ENCODE results near the gene SCFD2. TPM values are rescaled to one million over a fixed set of nuclear protein-coding genes. Genes with fewer than 3 reads are reported as not detected.

Gene SCFD2
- total RNA-seq, 1 experiment from 2014 or later, result 13.5 TPM

DNA sequence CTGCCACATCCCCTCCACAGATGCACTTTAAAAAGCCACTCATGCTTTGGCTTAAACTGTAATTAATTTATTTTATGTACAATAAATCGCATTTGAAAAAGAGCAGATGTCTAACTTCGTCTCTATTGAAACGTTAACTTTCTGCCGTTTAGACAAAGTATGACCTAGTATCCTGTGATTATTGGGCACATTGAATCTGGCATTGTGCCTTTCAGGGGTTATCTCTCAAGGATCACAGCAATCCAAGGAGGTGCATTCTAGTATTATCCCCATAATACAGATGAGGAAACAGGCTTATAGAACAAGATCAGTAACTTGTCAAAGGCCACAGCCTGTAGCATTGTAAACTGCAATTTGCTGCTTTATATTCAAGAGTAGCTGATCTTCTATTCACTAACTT, 499.1 kb downstream of the SCFD2 start:
- no peak for DNase-seq
- peaks cover 28% of the 10 kb centered on the region for H3K36me3 ChIP-seq (replicated peaks; ENCODE audit: control insufficient read depth, insufficient read depth, low read length)
- no peak overlapping the region for H3K4me3 ChIP-seq (ENCODE audit: insufficient read depth, low read depth, low read length)
- H3K27me3 ChIP-seq (ENCODE audit: control insufficient read depth, insufficient read depth, low read length), result no peaks in the 10 kb centered on the region

DNA sequence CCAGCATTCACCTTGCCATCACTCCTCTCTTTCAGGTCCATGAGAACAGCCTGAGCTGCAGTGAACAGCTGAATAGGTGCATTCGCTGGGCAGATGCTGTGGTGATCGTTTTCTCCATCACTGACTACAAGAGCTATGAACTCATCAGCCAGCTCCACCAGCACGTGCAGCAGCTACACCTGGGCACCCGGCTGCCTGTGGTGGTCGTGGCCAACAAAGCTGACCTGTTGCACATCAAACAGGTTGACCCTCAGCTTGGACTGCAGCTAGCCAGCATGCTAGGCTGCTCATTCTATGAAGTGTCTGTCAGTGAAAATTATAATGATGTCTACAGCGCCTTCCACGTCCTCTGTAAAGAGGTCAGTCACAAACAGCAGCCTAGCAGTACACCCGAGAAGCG, 500.6 kb downstream of the SCFD2 start:
- Histone ChIP-seq H3K36me3 (replicated peaks; ENCODE audit: control insufficient read depth, insufficient read depth, low read length) (peaks cover 28% of the 10 kb centered on the region), H3K4me3 (ENCODE audit: insufficient read depth, low read depth, low read length) (no peak overlapping the region; the same call in 1 of the 2 replicates), H3K27me3 (ENCODE audit: control insufficient read depth, insufficient read depth, low read length) (no peaks in the 10 kb centered on the region)
- no peak for DNase-seq

- no peak for DNase-seq
- Histone ChIP-seq H3K36me3 (replicated peaks; ENCODE audit: control insufficient read depth, insufficient read depth, low read length) (peaks cover 28% of the 10 kb centered on the region), H3K4me3 (ENCODE audit: insufficient read depth, low read depth, low read length) (no peak overlapping the region), H3K27me3 (ENCODE audit: control insufficient read depth, insufficient read depth, low read length) (no peaks in the 10 kb centered on the region)
These were observed 501.1 kb downstream of the SCFD2 start for GRCh38 chr4:52864793-52865192.

DNA sequence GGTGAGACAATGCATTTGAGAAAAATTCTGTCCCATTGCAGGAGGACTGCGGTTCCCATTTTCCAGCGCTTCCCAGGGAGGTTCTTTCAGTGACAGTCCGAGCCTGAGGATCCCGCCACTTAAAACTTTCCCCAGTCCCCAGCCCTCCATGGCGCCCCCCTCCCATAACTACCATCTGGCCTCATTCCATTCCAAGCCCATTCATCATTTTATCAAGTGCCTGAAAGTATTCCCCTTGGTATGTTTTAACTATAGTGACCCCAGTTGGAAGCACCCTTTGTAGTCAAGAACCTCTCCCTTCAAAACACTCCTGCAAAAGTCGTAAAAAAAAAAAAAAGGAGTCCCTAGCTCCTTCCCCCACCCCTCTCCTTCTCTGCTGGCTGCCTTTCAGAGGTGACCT, 502.5 kb downstream of the SCFD2 start:
- Histone ChIP-seq H3K27me3 (ENCODE audit: control insufficient read depth, insufficient read depth, low read length) (no peaks in the 10 kb centered on the region), H3K36me3 (replicated peaks; ENCODE audit: control insufficient read depth, insufficient read depth, low read length) (peaks cover 28% of the 10 kb centered on the region), H3K4me3 (ENCODE audit: insufficient read depth, low read depth, low read length) (peak overlapping the region; percentile 92)
- peak; percentile 55 for DNase-seq

DNA sequence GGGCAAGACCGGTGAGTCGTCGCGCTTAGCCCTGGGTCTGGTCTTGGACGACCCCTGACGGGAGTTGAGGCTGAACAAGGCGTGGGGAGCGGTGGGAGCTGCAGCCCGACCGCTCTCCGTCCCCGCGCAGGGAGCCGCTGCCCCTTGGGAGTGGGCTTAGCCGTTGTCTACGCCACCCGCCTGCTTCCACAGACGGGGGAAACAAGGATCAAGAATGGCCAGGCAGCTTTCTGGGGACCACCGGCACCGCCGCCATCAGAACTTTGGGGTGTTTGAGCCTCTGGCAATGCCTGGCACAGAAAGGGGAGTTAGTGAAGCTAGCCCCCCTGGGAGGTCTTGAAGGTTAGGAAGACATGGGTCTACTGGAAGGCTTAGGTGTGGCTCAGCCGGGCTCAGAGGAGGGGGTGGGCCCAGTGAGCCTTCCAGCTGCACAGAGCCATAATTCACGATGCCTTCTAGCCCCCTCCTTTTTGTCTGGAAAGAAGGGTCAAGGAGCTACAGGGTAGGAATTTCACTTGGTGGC, 503.2 kb downstream of the SCFD2 start:
- peaks cover 28% of the 10 kb centered on the region for H3K36me3 ChIP-seq (replicated peaks; ENCODE audit: control insufficient read depth, insufficient read depth, low read length)
- H3K4me3 ChIP-seq (ENCODE audit: insufficient read depth, low read depth, low read length), result peak overlapping the region; percentile 92
- H3K27me3 ChIP-seq (ENCODE audit: control insufficient read depth, insufficient read depth, low read length), result no peaks in the 10 kb centered on the region
- peak; percentile 61 for DNase-seq

DNA sequence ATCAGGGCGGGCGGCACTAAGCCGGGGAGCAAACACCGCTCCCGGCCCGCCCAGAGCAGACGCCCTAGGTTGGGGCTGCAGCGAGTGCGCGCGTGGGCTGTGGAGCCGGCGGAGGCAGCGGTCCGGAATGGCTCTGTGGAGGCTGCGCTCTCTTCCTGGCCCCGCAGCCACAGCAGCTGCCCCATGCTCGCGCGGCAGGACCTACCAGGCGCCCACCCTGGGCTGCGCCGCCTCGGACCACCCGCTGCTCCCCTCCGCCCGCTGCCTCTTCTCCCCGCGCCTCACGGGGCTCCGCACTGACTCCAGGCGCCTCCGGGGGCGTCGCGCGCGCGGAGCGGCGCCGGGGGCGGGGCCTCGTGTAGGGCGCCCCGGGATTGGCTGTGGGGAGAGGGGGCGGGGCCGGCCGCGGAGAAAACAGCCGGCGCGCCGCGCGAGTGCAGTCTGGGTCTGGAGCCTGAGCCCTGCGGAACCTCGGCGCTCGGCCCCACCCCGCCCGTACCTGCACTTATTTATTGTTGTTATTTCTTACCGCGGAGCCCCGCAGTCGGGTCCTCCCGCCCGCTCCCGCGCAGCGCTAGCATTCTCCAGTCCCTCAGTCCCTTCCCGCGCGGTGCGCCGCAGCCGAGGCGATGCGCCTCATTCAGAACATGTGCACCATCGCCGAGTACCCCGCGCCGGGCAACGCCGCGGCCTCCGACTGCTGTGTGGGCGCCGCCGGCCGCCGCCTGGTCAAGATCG, 503.8 kb downstream of the SCFD2 start, which contains the start of gene RASL11B:
Gene RASL11B (plus strand): TSS at position 439 of the 738 bp plus-strand sequence. CDS start 191 bp downstream, at position 630.
- H3K36me3 ChIP-seq (replicated peaks; ENCODE audit: control insufficient read depth, insufficient read depth, low read length), result peaks cover 27% of the 10 kb centered on the region
- H3K27me3 ChIP-seq (ENCODE audit: control insufficient read depth, insufficient read depth, low read length), result no peaks in the 10 kb centered on the region
- DNase-seq, result peak; percentile 98
- H3K4me3 ChIP-seq (ENCODE audit: insufficient read depth, low read depth, low read length), result peak within 1 kb of the TSS; percentile 92

DNA sequence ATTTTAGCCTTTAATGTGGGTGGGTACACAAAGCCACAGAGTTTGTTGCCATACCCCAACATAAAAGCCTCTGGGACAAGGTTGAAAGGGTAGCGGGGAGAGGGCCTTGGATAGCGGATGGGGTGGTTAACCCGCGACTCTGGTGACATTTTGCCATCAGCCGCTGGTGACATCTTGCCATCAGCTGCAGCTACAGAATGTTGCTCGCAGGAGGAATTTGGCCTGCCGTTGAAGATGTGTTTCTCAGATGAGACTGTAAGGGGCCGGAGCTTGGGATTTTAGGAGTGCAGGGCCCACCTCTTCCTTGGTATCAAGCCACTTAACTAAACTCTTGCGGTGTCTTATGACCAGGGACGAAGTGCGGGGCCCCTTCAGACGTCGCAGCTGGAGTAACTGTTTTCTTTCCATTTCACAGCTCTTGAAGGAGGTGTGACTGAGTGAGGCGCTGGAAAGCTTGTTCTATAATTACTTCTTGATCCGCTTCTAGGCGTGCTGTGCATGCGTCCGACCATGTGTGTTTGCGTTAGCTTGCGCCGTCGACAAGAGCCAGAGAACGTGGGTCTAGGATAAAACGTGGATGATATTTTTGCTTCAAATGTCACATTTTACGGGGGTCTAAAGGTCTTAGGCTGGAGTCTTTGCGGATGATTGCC, 504.6 kb downstream of the SCFD2 start:
- Histone ChIP-seq H3K36me3 (replicated peaks; ENCODE audit: control insufficient read depth, insufficient read depth, low read length) (peaks cover 24% of the 10 kb centered on the region), H3K4me3 (ENCODE audit: insufficient read depth, low read depth, low read length) (peak overlapping the region; percentile 73), H3K27me3 (ENCODE audit: control insufficient read depth, insufficient read depth, low read length) (no peaks in the 10 kb centered on the region)
- peak; percentile 48 for DNase-seq

DNA sequence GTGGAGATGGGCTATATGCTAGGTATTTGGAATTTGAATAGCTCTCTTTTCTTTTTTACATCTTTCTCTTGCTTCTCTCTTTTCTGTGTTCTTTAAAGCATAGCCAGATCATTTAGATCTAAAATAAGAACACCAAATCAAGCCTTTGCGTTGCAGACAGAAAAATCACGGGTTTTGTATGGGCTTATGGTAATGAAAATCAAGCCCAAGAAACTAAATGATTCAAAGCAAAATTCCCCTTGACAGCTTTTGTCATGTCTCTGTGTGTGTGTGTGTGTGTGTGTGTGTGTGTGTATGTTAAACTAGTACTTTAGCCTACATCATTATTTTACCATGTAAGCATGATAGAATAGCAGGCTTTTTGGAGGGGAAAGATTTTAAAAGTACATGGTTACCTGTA, 505.5 kb downstream of the SCFD2 start:
- no peak overlapping the region for H3K4me3 ChIP-seq (ENCODE audit: insufficient read depth, low read depth, low read length)
- H3K36me3 ChIP-seq (replicated peaks; ENCODE audit: control insufficient read depth, insufficient read depth, low read length), result peaks cover 16% of the 10 kb centered on the region
- no peak for DNase-seq
- no peaks in the 10 kb centered on the region for H3K27me3 ChIP-seq (ENCODE audit: control insufficient read depth, insufficient read depth, low read length)

DNA sequence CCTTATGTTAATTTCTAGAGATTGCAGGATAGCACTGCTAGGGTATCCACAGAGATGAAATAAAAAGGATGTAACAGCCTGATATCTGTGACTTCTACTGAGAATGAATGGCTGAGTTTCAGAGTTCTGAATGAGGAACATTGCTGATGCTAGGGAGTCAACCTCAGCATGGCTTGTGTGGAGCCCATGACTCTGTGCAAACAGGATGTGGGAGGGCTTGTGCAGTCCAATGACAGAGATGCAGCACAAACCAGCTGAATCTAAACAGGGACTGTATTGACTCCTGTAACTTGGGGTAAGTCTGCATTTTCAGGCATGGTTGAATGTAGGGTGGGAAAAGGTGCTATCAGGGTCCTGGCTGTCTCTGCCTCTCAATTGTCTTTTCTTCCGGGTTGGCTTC, 509.1 kb downstream of the SCFD2 start:
- no peaks in the 10 kb centered on the region for H3K36me3 ChIP-seq (replicated peaks; ENCODE audit: control insufficient read depth, insufficient read depth, low read length)
- no peaks in the 10 kb centered on the region for H3K27me3 ChIP-seq (ENCODE audit: control insufficient read depth, insufficient read depth, low read length)
- no peak overlapping the region for H3K4me3 ChIP-seq (ENCODE audit: insufficient read depth, low read depth, low read length)
- DNase-seq, result no peak

DNA sequence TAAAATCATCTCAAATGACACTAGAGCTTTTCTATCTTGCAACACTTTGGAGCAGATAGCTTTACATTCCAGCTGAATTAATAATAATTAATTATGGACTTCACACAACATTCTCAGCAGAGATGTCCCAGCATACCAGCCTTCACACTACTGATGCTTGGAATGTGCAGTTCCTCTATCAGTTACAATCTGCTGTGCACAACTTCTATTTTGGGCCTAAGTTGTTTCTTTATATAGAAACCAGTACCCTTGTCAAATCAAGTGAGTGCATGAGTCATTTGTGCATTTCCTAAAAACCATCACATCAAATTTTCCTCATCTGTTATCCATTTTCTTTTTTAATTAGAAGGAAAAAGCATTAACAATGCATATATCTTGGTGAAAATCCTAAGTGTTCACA, 512.5 kb downstream of the SCFD2 start:
- Histone ChIP-seq H3K27me3 (ENCODE audit: control insufficient read depth, insufficient read depth, low read length) (no peaks in the 10 kb centered on the region), H3K4me3 (ENCODE audit: insufficient read depth, low read depth, low read length) (no peak overlapping the region), H3K36me3 (replicated peaks; ENCODE audit: control insufficient read depth, insufficient read depth, low read length) (no peaks in the 10 kb centered on the region)
- DNase-seq, result no peak

- H3K36me3 ChIP-seq (replicated peaks; ENCODE audit: control insufficient read depth, insufficient read depth, low read length), result no peaks in the 10 kb centered on the region
- no peak overlapping the region for H3K4me3 ChIP-seq (ENCODE audit: insufficient read depth, low read depth, low read length)
- DNase-seq, result no peak
- H3K27me3 ChIP-seq (ENCODE audit: control insufficient read depth, insufficient read depth, low read length), result no peaks in the 10 kb centered on the region
These were observed 513.1 kb downstream of the SCFD2 start for GRCh38 chr4:52852711-52853110.

- DNase-seq, result no peak
- Histone ChIP-seq H3K27me3 (ENCODE audit: control insufficient read depth, insufficient read depth, low read length) (no peaks in the 10 kb centered on the region), H3K4me3 (ENCODE audit: insufficient read depth, low read depth, low read length) (no peak overlapping the region), H3K36me3 (replicated peaks; ENCODE audit: control insufficient read depth, insufficient read depth, low read length) (no peaks in the 10 kb centered on the region)
These were observed 513.8 kb downstream of the SCFD2 start for GRCh38 chr4:52852041-52852440.

DNA sequence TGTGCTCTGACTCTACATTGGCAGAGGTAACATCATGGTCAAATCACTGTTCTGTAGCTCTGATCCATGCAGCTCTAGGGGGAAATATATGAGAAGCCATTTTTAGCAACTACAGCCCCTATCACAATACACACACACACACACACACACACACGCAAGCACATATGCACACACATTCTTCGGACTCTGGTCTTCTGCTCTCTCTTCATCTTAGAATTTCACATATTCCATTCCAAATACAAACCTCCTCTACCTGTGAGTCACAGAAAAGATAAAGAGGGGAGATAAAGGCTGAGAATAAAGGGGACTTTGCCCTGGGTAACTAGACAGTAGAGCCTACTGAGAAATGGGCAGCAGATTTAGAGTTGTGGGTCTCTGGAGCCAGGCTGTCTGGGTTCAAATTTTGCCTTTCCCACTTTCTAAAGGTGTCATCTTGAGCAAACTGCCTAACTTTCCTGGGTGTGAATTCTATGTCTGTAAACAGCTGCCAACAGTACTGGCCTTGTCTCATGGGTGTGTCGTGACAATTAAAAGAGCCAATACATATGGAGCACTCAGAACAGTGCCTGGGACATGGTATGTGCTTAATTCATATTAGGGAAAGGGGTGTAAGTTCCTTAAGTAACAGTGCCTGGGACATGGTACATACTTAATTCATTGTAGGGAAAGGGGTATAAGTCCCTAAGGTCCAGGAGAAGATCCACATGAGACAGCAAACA, 515.3 kb downstream of the SCFD2 start:
- no peak for DNase-seq
- no peaks in the 10 kb centered on the region for H3K27me3 ChIP-seq (ENCODE audit: control insufficient read depth, insufficient read depth, low read length)
- H3K4me3 ChIP-seq (ENCODE audit: insufficient read depth, low read depth, low read length), result no peak overlapping the region
- no peaks in the 10 kb centered on the region for H3K36me3 ChIP-seq (replicated peaks; ENCODE audit: control insufficient read depth, insufficient read depth, low read length)

- Histone ChIP-seq H3K4me3 (ENCODE audit: insufficient read depth, low read depth, low read length) (no peak overlapping the region), H3K36me3 (replicated peaks; ENCODE audit: control insufficient read depth, insufficient read depth, low read length) (no peaks in the 10 kb centered on the region; the same call in 1 of the 2 replicates), H3K27me3 (ENCODE audit: control insufficient read depth, insufficient read depth, low read length) (no peaks in the 10 kb centered on the region)
- no peak for DNase-seq
These were observed 517.6 kb downstream of the SCFD2 start for GRCh38 chr4:52848254-52848653.
